ENCODE results near the gene NKPD1. TPM values are rescaled to one million over a fixed set of nuclear protein-coding genes. Genes with fewer than 3 reads are reported as not detected.

NKPD1 gene
- total and polyA plus RNA-seq, 9 of the 15 experiments (the other 6 are each of a cell fraction or from before 2014, with no cell fraction given), result 0.03 to 0.09 (median 0.04) TPM; not detected in 5

GRCh38 chr19:45179892-45180370, 19.1 kb upstream of the NKPD1 start (continued):
- TF ChIP-seq NCOA1 (IDR thresholded peaks at IDR 0.05; ENCODE audit: low read depth) (no peak), POLR2AphosphoS5 (IDR thresholded peaks at IDR 0.05; ENCODE audit: control insufficient read depth, insufficient read depth, low read depth, low read length) (no peak), DLX4 (CRISPR knock-in tag; IDR thresholded peaks at IDR 0.05) (no peak), ZFP1 (CRISPR knock-in tag; IDR thresholded peaks at IDR 0.05) (no peak), ZBTB12 (CRISPR knock-in tag; IDR thresholded peaks at IDR 0.05) (no peak), KLF6 (CRISPR knock-in tag; IDR thresholded peaks at IDR 0.05; ENCODE audit: borderline replicate concordance) (no peak), MCM7 (IDR thresholded peaks at IDR 0.05) (no peak), MCM5 (IDR thresholded peaks at IDR 0.05; ENCODE audit: low read depth) (no peak), ZNF398 (CRISPR knock-in tag; IDR thresholded peaks at IDR 0.05) (no peak), ZNF76 (CRISPR knock-in tag; IDR thresholded peaks at IDR 0.05; ENCODE audit: borderline replicate concordance) (0 out of 2 replicates have a peak, but pooled peaks have one; percentile 41), DPF2 (IDR thresholded peaks at IDR 0.05) (no peak), ZFX (CRISPR knock-in tag; IDR thresholded peaks at IDR 0.05) (peak; percentile 73), THRA (IDR thresholded peaks at IDR 0.05) (no peak), FOXA1 (IDR thresholded peaks at IDR 0.05; ENCODE audit: borderline replicate concordance) (no peak)
- TF ChIP-seq, protein P1, sequence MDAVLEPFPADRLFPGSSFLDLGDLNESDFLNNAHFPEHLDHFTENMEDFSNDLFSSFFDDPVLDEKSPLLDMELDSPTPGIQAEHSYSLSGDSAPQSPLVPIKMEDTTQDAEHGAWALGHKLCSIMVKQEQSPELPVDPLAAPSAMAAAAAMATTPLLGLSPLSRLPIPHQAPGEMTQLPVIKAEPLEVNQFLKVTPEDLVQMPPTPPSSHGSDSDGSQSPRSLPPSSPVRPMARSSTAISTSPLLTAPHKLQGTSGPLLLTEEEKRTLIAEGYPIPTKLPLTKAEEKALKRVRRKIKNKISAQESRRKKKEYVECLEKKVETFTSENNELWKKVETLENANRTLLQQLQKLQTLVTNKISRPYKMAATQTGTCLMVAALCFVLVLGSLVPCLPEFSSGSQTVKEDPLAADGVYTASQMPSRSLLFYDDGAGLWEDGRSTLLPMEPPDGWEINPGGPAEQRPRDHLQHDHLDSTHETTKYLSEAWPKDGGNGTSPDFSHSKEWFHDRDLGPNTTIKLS (IDR thresholded peaks at IDR 0.05; ENCODE audit: borderline replicate concordance, low read depth), result peak; percentile 51
- TF ChIP-seq, protein P2, sequence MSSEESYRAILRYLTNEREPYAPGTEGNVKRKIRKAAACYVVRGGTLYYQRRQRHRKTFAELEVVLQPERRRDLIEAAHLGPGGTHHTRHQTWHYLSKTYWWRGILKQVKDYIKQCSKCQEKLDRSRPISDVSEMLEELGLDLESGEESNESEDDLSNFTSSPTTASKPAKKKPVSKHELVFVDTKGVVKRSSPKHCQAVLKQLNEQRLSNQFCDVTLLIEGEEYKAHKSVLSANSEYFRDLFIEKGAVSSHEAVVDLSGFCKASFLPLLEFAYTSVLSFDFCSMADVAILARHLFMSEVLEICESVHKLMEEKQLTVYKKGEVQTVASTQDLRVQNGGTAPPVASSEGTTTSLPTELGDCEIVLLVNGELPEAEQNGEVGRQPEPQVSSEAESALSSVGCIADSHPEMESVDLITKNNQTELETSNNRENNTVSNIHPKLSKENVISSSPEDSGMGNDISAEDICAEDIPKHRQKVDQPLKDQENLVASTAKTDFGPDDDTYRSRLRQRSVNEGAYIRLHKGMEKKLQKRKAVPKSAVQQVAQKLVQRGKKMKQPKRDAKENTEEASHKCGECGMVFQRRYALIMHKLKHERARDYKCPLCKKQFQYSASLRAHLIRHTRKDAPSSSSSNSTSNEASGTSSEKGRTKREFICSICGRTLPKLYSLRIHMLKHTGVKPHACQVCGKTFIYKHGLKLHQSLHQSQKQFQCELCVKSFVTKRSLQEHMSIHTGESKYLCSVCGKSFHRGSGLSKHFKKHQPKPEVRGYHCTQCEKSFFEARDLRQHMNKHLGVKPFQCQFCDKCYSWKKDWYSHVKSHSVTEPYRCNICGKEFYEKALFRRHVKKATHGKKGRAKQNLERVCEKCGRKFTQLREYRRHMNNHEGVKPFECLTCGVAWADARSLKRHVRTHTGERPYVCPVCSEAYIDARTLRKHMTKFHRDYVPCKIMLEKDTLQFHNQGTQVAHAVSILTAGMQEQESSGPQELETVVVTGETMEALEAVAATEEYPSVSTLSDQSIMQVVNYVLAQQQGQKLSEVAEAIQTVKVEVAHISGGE (CRISPR knock-in tag; IDR thresholded peaks at IDR 0.05), result 0 out of 6 replicates have a peak, but pooled peaks of 1 of the 3 experiments have one; percentile 32

All from K562 (cell line).